HPDE6-E6E7 (cell line): ENCODE data around the gene ABCG8.

ENCODE experiments used
- DNase-seq: peaks from one replicate; pipeline ENCODE4 v3.0.0; 2011; ENCODE audit warnings: missing footprints; ENCODE audit errors: extremely low spot score

ABCG8 gene

DNA sequence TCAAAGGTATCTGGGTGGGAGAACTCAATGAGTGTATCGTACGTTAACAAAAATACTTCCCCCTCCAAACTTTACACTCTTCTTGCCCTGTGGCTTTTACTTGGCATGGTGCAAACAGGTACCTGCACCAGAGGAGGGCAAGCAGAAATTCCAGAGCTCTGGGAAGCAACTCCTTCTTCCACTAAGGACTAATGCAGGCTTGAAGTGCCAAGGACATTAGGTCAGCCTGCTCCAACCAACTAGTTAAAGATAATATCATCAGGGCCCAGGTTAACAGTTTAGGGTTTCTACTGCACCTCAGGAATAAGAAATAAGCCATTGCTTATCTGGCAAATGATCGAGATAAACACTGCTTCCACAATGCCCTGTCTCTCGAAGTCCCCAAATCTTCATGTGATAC, 86.7 kb downstream of the ABCG8 start:
- DNase-seq, result no peak

DNA sequence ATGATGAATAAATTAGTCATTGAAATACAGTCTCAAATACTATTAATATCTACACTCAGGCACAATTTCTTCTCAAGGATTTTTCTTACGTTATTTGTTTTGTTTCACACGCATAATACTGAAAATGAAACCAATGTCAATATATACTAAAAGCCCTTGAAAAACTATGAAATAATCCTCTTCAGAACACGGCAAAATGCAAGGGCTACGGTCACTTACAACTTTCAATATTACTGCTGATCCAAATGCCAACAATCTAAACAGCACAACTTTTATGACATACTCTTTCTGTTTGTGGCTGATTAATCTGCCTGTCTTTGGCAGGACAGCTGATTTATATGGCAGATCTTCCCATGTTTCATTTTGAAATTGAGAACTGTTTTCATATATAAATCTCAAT, 88.7 kb downstream of the ABCG8 start:
- no peak for DNase-seq

- no peak for DNase-seq
These were observed 92.5 kb downstream of the ABCG8 start for GRCh38 chr2:43931293-43931692.
